ENCODE measurements around the gene SLC18B1. TPM values are rescaled to one million over a fixed set of nuclear protein-coding genes. Genes with fewer than 3 reads are reported as not detected.

SLC18B1 gene
- total RNA-seq, 2 experiments from 2014 or later, result 6.0 to 6.3 TPM

- DNase-seq, result no peak
- ChIA-PET POLR2A (interaction anchor here (0.9 to 6.5 kb wide), 3 partner anchors 18 to 195 kb away, joined by 4 to 80 read pairs (median 31); partner anchors contain the start of gene SLC18B1), CTCF (interaction anchor here (0.8 to 10.1 kb wide), 6 partner anchors 8 to 286 kb away, joined by 3 to 102 read pairs (median 4); partner anchors contain the start of gene SLC18B1)
- peak overlapping the region; percentile 89 for H3K4me3 Mint-ChIP-seq
- peaks cover 60% of the 10 kb centered on the region for H3K36me3 Mint-ChIP-seq (ENCODE audit: low read depth)
- peaks cover 54% of the 10 kb centered on the region for H3K4me1 Mint-ChIP-seq (ENCODE audit: low read depth)
- H3K27me3 Mint-ChIP-seq (ENCODE audit: low read depth), result no peaks in the 10 kb centered on the region
- peak overlapping the region; percentile 31 for H3K27ac Mint-ChIP-seq
- ATAC-seq, result no peak
- H3K9me3 Mint-ChIP-seq (ENCODE audit: insufficient read depth), result no peaks in the 10 kb centered on the region
Observed at GRCh38 chr6:132816660-132817059, 18.2 kb upstream of the SLC18B1 start.

DNA sequence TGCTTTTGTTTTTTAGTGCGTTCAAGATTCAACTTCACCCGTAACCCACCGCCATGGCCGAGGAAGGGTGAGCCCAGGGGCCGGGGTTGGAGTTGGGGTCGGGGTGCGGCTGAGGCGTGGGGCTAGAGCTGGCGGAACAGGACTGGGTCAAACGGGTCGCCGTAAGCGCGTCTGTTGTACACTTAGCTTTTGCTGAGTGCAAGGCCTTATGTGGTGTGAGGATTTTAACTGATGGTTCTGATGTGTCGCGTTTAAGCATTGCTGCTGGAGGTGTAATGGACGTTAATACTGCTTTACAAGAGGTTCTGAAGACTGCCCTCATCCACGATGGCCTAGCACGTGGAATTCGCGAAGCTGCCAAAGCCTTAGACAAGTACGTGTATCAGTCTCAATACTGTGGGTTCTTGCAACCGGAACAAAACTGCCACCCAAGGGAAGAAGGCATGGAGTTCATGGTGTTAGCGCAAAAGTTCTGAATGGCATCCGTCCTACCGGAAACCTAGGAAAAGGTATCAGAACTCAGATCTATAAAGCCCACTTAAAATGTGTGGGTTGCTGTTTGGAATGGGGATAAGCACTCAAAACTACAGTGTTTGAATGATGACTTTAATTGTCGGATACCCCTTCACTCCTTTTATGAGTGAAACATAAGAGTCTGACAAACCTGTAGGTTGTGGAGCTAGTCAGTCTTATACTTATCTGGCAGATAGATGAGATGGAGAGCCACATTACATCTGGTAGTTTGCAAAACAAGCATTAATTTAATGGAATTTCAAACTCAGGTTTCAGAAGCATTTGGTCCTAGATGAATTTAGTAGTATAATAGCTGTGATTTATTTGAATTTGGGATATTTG, 16.5 kb upstream of the SLC18B1 start:
- ATAC-seq, result peak; percentile 28
- Mint-ChIP-seq H3K4me1 (ENCODE audit: low read depth) (peaks cover 55% of the 10 kb centered on the region), H3K4me3 (peak overlapping the region; percentile 89), H3K27ac (peak overlapping the region; percentile 97), H3K27me3 (ENCODE audit: low read depth) (peaks cover 6% of the 10 kb centered on the region), H3K9me3 (ENCODE audit: insufficient read depth) (no peaks in the 10 kb centered on the region), H3K36me3 (ENCODE audit: low read depth) (peaks cover 60% of the 10 kb centered on the region)
- ChIA-PET POLR2A (interaction anchor here (0.6 to 6.5 kb wide), 18 partner anchors 8 to 1138 kb away, joined by 3 to 80 read pairs (median 5); partner anchors contain the start of genes SLC18B1, STX7 and TBPL1), CTCF (interaction anchor here (0.9 to 10.1 kb wide), 8 partner anchors 8 to 287 kb away, joined by 3 to 102 read pairs (median 4); partner anchors contain the start of gene SLC18B1)
- peak; percentile 40 for DNase-seq

DNA sequence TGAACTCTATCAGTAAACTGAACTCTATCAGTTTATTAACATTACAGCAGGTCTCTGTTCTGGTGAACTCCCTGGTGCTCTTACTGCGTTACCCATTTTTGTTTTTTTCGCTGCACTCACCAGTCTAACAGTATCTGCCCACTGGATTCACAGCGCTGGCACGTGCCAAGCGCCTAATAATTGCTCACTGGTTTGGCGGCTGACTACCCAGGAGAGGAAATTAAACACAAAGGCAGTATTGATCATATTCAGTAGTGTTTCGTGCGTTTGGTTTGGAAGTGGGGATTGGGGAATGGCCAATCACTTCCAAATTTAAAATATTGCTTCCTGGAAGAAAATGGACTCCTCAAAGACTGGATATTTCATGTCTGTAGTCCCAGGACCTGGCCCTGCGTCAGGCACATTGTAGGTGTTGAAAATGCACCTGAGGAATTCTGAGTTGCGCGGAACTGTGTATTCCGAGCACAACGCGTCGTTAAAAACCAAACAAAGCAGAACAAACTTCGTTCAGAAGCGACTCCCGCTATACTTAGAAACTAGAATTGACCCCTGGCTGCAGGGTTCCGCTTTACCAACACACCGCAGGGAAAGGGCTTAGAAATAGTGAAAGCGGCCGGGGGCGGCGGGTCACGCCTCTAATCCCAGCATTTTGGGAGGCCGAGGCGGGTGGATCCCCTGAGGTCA, 14.9 kb upstream of the SLC18B1 start:
- ChIA-PET CTCF (interaction anchor here (1.3 to 10.1 kb wide), 3 partner anchors 10 to 143 kb away, joined by 3 to 102 read pairs (median 12); partner anchors contain the start of gene SLC18B1), POLR2A (interaction anchor here (0.6 to 6.5 kb wide), 8 partner anchors 9 to 152 kb away, joined by 3 to 80 read pairs (median 8); partner anchors contain the start of gene SLC18B1)
- H3K4me1 Mint-ChIP-seq (ENCODE audit: low read depth), result peaks cover 41% of the 10 kb centered on the region
- H3K27me3 Mint-ChIP-seq (ENCODE audit: low read depth), result peaks cover 10% of the 10 kb centered on the region
- H3K27ac Mint-ChIP-seq, result peak overlapping the region; percentile 97
- H3K36me3 Mint-ChIP-seq (ENCODE audit: low read depth), result peaks cover 44% of the 10 kb centered on the region
- peak overlapping the region; percentile 89 for H3K4me3 Mint-ChIP-seq
- ATAC-seq (peak; percentile 23), DNase-seq (peak; percentile 49)
- no peaks in the 10 kb centered on the region for H3K9me3 Mint-ChIP-seq (ENCODE audit: insufficient read depth)

GRCh38 chr6:132812756-132813172, 14.3 kb upstream of the SLC18B1 start:
- ChIA-PET POLR2A (interaction anchor here (0.6 to 6.5 kb wide), 4 partner anchors 14 to 152 kb away, joined by 3 to 80 read pairs (median 22); partner anchors contain the start of gene SLC18B1), CTCF (interaction anchor here (1.0 to 10.1 kb wide), 4 partner anchors 11 to 144 kb away, joined by 3 to 102 read pairs (median 8); partner anchors contain the start of gene SLC18B1)
- H3K27ac Mint-ChIP-seq, result peak overlapping the region; percentile 97
- ATAC-seq (peak; percentile 2), DNase-seq (peak; percentile 36)
- no peaks in the 10 kb centered on the region for H3K9me3 Mint-ChIP-seq (ENCODE audit: insufficient read depth)
- peaks cover 39% of the 10 kb centered on the region for H3K36me3 Mint-ChIP-seq (ENCODE audit: low read depth)
- peaks cover 36% of the 10 kb centered on the region for H3K4me1 Mint-ChIP-seq (ENCODE audit: low read depth)
- H3K27me3 Mint-ChIP-seq (ENCODE audit: low read depth), result peaks cover 10% of the 10 kb centered on the region
- peak overlapping the region; percentile 89 for H3K4me3 Mint-ChIP-seq

DNA sequence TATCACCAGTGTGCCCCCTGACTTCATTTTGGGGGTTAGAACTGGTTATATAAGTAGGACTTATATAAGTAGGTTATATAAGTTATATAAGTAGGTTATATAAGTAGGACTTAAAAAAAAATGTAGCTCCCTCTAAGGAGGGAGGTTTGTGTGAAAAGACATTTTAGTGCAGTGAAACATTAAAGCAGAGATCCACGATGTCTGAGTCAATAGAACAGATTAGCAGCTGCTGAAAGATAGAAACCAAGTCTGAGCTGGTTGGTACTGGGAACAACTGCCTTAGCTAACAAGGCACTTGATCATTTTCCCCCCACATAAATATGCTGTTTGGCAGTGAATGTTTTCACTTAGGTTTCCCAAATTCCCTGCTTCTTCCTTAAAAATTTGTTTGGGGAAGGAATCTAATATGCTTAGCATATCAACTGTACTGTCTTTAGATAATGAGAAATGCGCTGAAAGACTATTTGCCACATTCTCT, 13.9 kb upstream of the SLC18B1 start:
- CTCF ChIA-PET, result interaction anchor here (1.0 to 10.1 kb wide), 4 partner anchors 11 to 143 kb away, joined by 3 to 102 read pairs (median 8); partner anchors contain the start of gene SLC18B1
- H3K36me3 Mint-ChIP-seq (ENCODE audit: low read depth), result peaks cover 34% of the 10 kb centered on the region
- ATAC-seq, result no peak

DNA sequence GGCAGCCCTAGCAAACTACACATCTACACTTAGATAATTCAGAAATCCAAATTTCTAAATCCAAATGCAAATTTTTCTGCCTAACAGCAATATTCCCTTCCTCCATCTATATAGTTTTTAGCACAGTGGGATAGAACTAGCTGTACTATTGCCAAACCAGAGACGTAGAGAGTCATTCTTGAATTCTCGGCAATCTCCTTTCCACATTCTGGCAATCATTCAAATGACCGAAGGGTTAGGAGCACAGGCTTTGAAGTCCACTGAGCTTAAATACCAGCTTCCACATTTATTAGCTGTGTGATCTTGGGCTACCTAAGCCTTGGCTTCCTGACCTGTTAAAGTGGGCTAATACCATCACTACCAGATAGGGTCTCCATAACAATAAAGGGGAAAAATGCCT, 12.8 kb upstream of the SLC18B1 start:
- Mint-ChIP-seq H3K27ac (no peak overlapping the region), H3K36me3 (ENCODE audit: low read depth) (peaks cover 25% of the 10 kb centered on the region), H3K4me1 (ENCODE audit: low read depth) (peaks cover 22% of the 10 kb centered on the region), H3K9me3 (ENCODE audit: insufficient read depth) (no peaks in the 10 kb centered on the region), H3K4me3 (no peak overlapping the region), H3K27me3 (ENCODE audit: low read depth) (peaks cover 10% of the 10 kb centered on the region)
- ChIA-PET POLR2A (interaction anchor here (1.0 to 6.5 kb wide), 2 partner anchors 13 kb away, joined by 3 to 80 read pairs; partner anchors contain the start of gene SLC18B1), CTCF (interaction anchor here (3.0 to 10.1 kb wide), 2 partner anchors 12 kb away, joined by 12 to 102 read pairs; partner anchors contain the start of gene SLC18B1)
- DNase-seq, result no peak
- ATAC-seq, result no peak

More for the DNA sequence above, 13.9 kb upstream of the SLC18B1 start:
- Mint-ChIP-seq H3K9me3 (ENCODE audit: insufficient read depth) (no peaks in the 10 kb centered on the region), H3K4me3 (peak overlapping the region; percentile 89), H3K4me1 (ENCODE audit: low read depth) (peaks cover 31% of the 10 kb centered on the region), H3K27ac (peak overlapping the region; percentile 97), H3K27me3 (ENCODE audit: low read depth) (peaks cover 10% of the 10 kb centered on the region)
- POLR2A ChIA-PET, result interaction anchor here (0.6 to 6.5 kb wide), 3 partner anchors 14 to 151 kb away, joined by 3 to 80 read pairs (median 31); partner anchors contain the start of gene SLC18B1
- DNase-seq, result no peak

DNA sequence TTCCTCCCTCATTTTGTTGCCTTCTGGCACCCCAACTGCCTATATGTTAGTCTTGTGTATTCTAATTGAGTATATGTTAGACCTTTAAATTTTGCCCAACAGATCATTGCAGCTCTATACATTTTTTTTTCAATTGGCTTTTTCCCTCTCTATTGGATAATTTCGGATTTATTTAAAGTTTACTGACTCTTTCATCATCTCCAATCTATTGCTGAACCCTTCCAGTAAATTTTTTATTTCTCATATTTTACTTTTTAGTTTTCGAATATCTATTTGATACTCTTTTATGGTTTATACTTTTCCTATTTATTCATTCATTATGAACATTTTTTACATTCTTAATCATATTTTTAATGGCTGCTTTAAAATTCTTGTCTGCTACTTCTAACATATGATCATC, 7.1 kb upstream of the SLC18B1 start:
- H3K4me3 Mint-ChIP-seq, result no peak overlapping the region
- ChIA-PET CTCF (interaction anchor here (1.3 kb wide), 1 partner anchor 42 kb away, joined by 3 read pairs; no protein-coding TSS in a partner anchor), POLR2A (interaction anchor here (1.7 kb wide), 1 partner anchor 8 kb away, joined by 4 read pairs; no protein-coding TSS in a partner anchor)
- H3K9me3 Mint-ChIP-seq (ENCODE audit: insufficient read depth), result no peaks in the 10 kb centered on the region
- H3K36me3 Mint-ChIP-seq (ENCODE audit: low read depth), result no peaks in the 10 kb centered on the region
- H3K4me1 Mint-ChIP-seq (ENCODE audit: low read depth), result peaks cover 2% of the 10 kb centered on the region
- DNase-seq (no peak), ATAC-seq (no peak)
- H3K27ac Mint-ChIP-seq, result no peak overlapping the region
- H3K27me3 Mint-ChIP-seq (ENCODE audit: low read depth), result peaks cover 11% of the 10 kb centered on the region

- H3K27ac Mint-ChIP-seq, result no peak overlapping the region
- ATAC-seq, result no peak
- no peaks in the 10 kb centered on the region for H3K36me3 Mint-ChIP-seq (ENCODE audit: low read depth)
- H3K27me3 Mint-ChIP-seq (ENCODE audit: low read depth), result peaks cover 6% of the 10 kb centered on the region
- no peak overlapping the region for H3K4me3 Mint-ChIP-seq
- ChIA-PET CTCF (interaction anchor here (1.2 to 1.3 kb wide), 2 partner anchors 13 to 41 kb away, joined by 3 to 4 read pairs; no protein-coding TSS in a partner anchor), POLR2A (interaction anchor here (1.7 kb wide), 1 partner anchor 10 kb away, joined by 4 read pairs; no protein-coding TSS in a partner anchor)
- H3K9me3 Mint-ChIP-seq (ENCODE audit: insufficient read depth), result no peaks in the 10 kb centered on the region
- H3K4me1 Mint-ChIP-seq (ENCODE audit: low read depth), result peaks cover 2% of the 10 kb centered on the region
- no peak for DNase-seq
Observed at GRCh38 chr6:132804251-132804650, 5.8 kb upstream of the SLC18B1 start.

DNA sequence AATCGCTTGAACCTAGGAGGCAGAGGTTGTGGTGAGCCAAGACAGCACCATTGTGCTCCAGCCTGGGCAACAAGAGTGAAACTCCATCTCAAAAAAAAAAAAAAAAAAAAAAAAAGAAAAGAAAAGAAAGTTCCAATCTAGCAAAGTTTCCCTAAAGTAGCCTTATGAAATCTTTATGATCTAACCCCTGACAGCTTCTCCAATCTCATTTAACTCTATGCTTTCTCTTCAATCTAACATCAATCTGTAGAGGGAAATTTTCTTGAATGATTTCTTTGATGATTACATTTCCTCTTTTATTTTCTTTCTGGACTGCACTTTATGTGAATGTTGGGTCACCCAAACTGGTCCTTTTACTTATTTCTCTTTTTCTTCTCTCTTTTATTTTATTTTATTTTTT, 2.2 kb upstream of the SLC18B1 start:
- peaks cover 10% of the 10 kb centered on the region for H3K4me1 Mint-ChIP-seq (ENCODE audit: low read depth)
- no peak overlapping the region for H3K27ac Mint-ChIP-seq
- H3K36me3 Mint-ChIP-seq (ENCODE audit: low read depth), result peaks cover 2% of the 10 kb centered on the region
- CTCF ChIA-PET, result interaction anchor here (1.6 to 5.6 kb wide), 2 partner anchors 12 to 38 kb away, joined by 4 to 102 read pairs; partner anchors contain the start of gene RPS12
- POLR2A ChIA-PET, result interaction anchor here (0.7 to 5.0 kb wide), 2 partner anchors 14 to 37 kb away, joined by 3 to 80 read pairs; partner anchors contain the start of gene RPS12
- no peak for DNase-seq
- H3K27me3 Mint-ChIP-seq (ENCODE audit: low read depth), result peaks cover 6% of the 10 kb centered on the region
- no peak for ATAC-seq
- H3K9me3 Mint-ChIP-seq (ENCODE audit: insufficient read depth), result no peaks in the 10 kb centered on the region
- no peak overlapping the region for H3K4me3 Mint-ChIP-seq

GRCh38 chr6:132798869-132799538, 567 bp upstream of the SLC18B1 start:
- Mint-ChIP-seq H3K27me3 (ENCODE audit: low read depth) (peaks cover 2% of the 10 kb centered on the region), H3K4me1 (ENCODE audit: low read depth) (peaks cover 10% of the 10 kb centered on the region), H3K9me3 (ENCODE audit: insufficient read depth) (no peaks in the 10 kb centered on the region), H3K4me3 (no peak overlapping the region), H3K27ac (no peak overlapping the region), H3K36me3 (ENCODE audit: low read depth) (peaks cover 8% of the 10 kb centered on the region)
- POLR2A ChIA-PET, result interaction anchor here (1.3 to 5.0 kb wide), 2 partner anchors 15 to 36 kb away, joined by 7 to 80 read pairs; partner anchors contain the start of gene RPS12
- CTCF ChIA-PET, result interaction anchor here (0.7 to 5.6 kb wide), 19 partner anchors 8 to 519 kb away, joined by 3 to 102 read pairs (median 5); partner anchors contain the start of genes RPS12 and STX7
- DNase-seq, result peak; percentile 75
- ATAC-seq, result peak; percentile 86

Data from activated CD8-positive, alpha-beta T cell treated with anti-CD3 and anti-CD28 coated beads, Interleukin-2, amount 10 ng/mL, durations not matched to agents 7 days and 5 days (primary cell).